Activated CD4-positive, alpha-beta T cell treated with anti-CD3 and anti-CD28 coated beads, Interleukin-2, amount 50 U/mL, for 4 hours (primary cell): Measurements from ENCODE around the gene PERP.

Experiments used
- DNase-seq, 2 experiments: peaks; one replicate each; pipeline ENCODE4 v3.0.0-alpha.2; 2020

Gene PERP

DNA sequence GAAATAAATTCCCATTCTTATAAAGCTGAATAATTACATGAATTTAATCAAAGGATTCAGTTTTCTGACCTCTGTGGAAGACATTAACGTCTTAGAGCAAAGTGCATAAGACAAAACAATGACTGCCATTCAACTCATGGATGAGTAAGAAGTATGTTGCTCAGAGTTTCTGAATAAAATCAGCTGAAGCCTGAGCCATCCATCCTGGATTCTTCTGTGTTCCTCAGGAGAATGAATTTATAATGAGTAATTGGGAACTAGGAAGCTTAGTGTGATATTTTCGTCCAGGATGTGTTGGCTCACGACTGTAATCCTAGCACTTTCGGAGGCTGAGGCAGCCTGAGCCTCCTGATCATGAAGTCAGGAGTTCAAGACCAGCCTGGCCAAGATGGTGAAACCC, 62.8 kb downstream of the PERP start:
- DNase-seq, result no peak
